Measurements from ENCODE around the gene MTUS2.

MTUS2 gene

GRCh38 chr13:28820099-28821051 is at the start of gene MTUS2:
Gene MTUS2 (plus strand): TSS chr13:28820339.
- no peak for DNase-seq (ENCODE audit: low read depth, low spot score)

GRCh38 chr13:28778308-28779215 is 41.6 kb upstream of the MTUS2 start:
- no peak for DNase-seq (ENCODE audit: low read depth, low spot score)

- DNase-seq (ENCODE audit: low read depth, low spot score): no peak
Observed at GRCh38 chr13:28792992-28793391, 27.1 kb upstream of the MTUS2 start.

- DNase-seq (ENCODE audit: low read depth, low spot score): no peak
Observed at GRCh38 chr13:28794396-28794795, 25.7 kb upstream of the MTUS2 start.

- no peak for DNase-seq (ENCODE audit: low read depth, low spot score)
Observed at GRCh38 chr13:28796938-28797257, 23.2 kb upstream of the MTUS2 start.

- no peak for DNase-seq (ENCODE audit: low read depth, low spot score)
Observed at GRCh38 chr13:28805193-28805819, 14.8 kb upstream of the MTUS2 start.

- no peak for DNase-seq (ENCODE audit: low read depth, low spot score)
Observed at GRCh38 chr13:28817204-28817603, 2.9 kb upstream of the MTUS2 start.

- no peak for DNase-seq (ENCODE audit: low read depth, low spot score)
Observed at GRCh38 chr13:28819046-28819730, 951 bp upstream of the MTUS2 start.

- DNase-seq (ENCODE audit: low read depth, low spot score): no peak
Observed at GRCh38 chr13:28819735-28820098, 422 bp upstream of the MTUS2 start.

GRCh38 chr13:28822151-28822550 is 2.0 kb downstream of the MTUS2 start:
- DNase-seq (ENCODE audit: low read depth, low spot score): no peak

- DNase-seq (ENCODE audit: low read depth, low spot score): no peak
Observed at GRCh38 chr13:28822801-28823200, 2.7 kb downstream of the MTUS2 start.

GRCh38 chr13:28825379-28825778 is 5.2 kb downstream of the MTUS2 start:
- DNase-seq (ENCODE audit: low read depth, low spot score): no peak

- DNase-seq (ENCODE audit: low read depth, low spot score): no peak
Observed at GRCh38 chr13:28826368-28826767, 6.2 kb downstream of the MTUS2 start.

GRCh38 chr13:28830580-28830979 is 10.4 kb downstream of the MTUS2 start:
- DNase-seq (ENCODE audit: low read depth, low spot score): no peak

- no peak for DNase-seq (ENCODE audit: low read depth, low spot score)
Observed at GRCh38 chr13:28831117-28831516, 11.0 kb downstream of the MTUS2 start.

- DNase-seq (ENCODE audit: low read depth, low spot score): no peak
Observed at GRCh38 chr13:28837111-28837510, 17.0 kb downstream of the MTUS2 start.

GRCh38 chr13:28843639-28844038 is 23.5 kb downstream of the MTUS2 start:
- DNase-seq (ENCODE audit: low read depth, low spot score): no peak

GRCh38 chr13:28849441-28849840 is 29.3 kb downstream of the MTUS2 start:
- DNase-seq (ENCODE audit: low read depth, low spot score): no peak

- no peak for DNase-seq (ENCODE audit: low read depth, low spot score)
Observed at GRCh38 chr13:28850226-28850625, 30.1 kb downstream of the MTUS2 start.

GRCh38 chr13:28851422-28851821 is 31.3 kb downstream of the MTUS2 start:
- no peak for DNase-seq (ENCODE audit: low read depth, low spot score)

- peak; percentile 12 for DNase-seq (ENCODE audit: low read depth, low spot score)
Observed at GRCh38 chr13:28854657-28855056, 34.5 kb downstream of the MTUS2 start.

- no peak for DNase-seq (ENCODE audit: low read depth, low spot score)
Observed at GRCh38 chr13:28856287-28856686, 36.1 kb downstream of the MTUS2 start.
